Activated CD8-positive, alpha-beta memory T cell treated with anti-CD3 and anti-CD28 coated beads, Interleukin-2, amount 50 U/mL, for 4 hours (primary cell): ENCODE data around the gene PA2G4.
"Not testable (repeated sequence)": the region's sequence is repeated elsewhere in the genome, so short reads cannot be mapped to it uniquely, and the experiment has no call there.

Source experiments
- DNase-seq: peaks from one replicate; pipeline ENCODE4 v3.0.0-alpha.2; 2020

The PA2G4 gene

DNA sequence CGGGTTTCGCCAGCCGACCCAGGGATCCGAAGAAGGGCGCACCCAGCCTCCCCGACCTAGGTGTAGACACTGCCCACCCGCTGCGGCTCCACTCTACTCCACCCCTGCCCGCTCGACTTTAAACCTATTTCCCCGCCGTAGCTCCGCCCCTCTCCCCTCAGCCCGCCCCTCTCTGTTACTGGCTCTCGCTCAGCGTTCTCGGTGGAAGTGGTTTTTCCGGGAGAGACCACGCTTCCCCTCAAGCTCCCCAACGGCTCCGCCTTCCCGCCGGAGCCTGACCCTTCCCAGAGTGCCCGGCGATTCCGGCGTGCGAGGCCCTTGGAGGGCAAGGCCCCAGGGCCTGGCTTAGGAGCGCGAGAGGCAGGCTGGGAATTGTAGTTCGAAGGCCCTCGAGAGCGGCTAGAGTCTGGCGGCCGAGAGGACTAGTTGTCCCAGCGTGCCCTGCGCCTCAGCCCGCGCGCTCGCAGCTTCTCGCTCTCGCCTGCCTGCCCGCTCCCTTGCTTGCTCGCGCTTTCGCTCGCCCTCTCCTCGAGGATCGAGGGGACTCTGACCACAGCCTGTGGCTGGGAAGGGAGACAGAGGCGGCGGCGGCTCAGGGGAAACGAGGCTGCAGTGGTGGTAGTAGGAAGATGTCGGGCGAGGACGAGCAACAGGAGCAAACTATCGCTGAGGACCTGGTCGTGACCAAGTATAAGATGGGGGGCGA lies at the start of gene PA2G4:
Gene PA2G4 (plus strand): TSS at position 451 of the 706 bp plus-strand sequence. CDS start 179 bp downstream, at position 630.
- peak; percentile 94 for DNase-seq

DNA sequence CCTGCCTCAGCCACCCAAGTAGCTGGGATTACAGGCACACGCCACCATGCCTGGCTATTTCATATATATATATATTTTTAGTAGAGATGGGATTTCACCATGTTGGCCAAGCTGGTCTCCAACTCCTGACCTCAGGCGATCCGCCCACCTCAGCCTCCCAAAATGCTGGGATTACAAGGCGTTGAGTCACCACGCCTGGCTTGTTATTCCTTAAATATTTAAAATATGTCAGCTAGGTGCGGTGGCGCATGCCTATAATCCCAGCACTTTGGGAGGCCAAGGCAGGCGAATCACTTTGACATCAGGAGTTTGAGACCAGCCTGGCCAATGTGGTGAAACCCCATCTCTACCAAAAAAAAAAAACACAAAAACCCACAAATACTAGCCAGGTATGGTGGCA lies 44.4 kb upstream of the PA2G4 start:
- DNase-seq: not testable (repeated sequence)

- DNase-seq: no peak
Observed at GRCh38 chr12:56061982-56062381, 42.4 kb upstream of the PA2G4 start.

DNA sequence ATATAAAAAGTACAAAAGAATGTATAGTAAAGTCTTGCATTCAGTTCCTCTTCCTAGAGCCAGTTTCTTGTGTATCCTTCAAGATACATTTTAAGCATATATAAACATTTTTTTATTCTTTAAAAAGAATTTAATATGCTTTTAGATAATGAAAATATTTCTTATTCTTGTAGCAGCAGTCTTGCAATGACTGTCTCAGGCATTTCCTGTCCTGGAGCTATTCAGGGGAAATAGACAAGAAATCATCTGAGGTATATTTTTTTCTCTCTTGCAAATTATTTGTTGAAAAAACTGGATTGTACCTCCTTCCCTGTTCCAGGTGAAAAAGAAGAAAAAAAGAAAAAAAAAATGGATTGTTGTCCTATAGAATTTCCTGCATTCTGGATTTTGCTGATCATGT lies 41.4 kb upstream of the PA2G4 start:
- no peak for DNase-seq

DNA sequence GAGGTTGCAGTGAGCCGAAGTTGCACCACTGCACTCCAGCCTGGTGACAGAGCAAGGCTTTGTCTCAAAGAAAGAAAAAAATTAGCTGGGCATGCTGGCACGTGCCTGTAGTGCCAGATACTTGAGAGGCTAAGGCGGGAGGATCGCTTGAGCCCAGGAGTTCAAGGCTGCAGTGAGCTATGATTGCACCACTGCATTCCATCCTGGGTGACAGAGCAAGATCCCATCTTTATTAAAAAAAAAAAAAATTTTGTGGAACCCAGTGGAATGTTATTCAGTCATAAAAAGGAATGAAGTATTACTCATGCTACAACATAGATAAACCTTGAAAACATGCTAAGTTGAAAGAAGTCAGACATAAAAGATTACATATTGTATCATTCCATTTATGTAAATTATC lies 32.7 kb upstream of the PA2G4 start:
- DNase-seq: no peak

DNA sequence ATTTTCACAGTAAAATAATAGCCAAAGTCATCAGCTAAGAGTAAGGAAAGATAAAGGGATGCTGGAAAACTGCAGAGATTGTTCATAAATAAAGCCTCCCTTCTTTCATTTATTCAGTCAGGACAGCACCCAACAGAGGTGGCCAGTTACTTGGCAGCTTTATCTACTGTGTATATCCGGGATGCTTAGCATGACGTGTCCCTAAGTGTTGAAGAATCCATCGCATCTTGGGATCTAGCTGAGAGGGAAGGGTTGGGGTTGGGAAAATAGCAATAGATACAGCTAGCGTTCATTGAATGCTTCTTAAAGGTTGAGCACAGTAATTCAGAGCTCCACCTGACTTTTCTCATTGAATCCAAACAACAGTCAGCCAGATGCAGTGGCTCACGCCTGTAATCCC lies 30.0 kb upstream of the PA2G4 start:
- no peak for DNase-seq

DNA sequence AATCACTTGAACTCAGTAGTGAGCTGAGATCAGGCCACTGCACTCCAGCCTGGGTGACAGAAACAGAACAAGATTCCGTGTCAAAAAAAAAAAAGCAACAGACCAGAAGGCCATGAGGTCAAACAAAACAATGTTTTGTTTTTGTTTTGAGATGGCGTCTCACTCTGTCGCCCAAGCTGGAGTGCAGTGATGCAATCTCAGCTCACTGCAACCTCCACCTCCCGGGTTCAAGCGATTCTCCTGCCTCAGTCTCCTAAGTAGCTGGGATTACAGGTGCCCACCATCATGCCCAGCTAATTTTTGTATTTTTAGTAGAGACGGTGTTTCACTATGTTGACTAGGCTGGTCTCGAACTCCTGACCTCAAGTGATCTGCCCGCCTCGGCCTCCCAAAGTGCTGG lies 26.4 kb upstream of the PA2G4 start:
- not testable (repeated sequence) for DNase-seq

- no peak for DNase-seq
Observed at GRCh38 chr12:56078427-56078826, 25.9 kb upstream of the PA2G4 start.

GRCh38 chr12:56078931-56079722 lies 25.2 kb upstream of the PA2G4 start:
- peak; percentile 58 for DNase-seq

GRCh38 chr12:56079723-56080555 lies 24.4 kb upstream of the PA2G4 start, which contains the start of gene ERBB3:
ERBB3 (plus strand) TSS chr12:56080165; CDS start chr12:56080301, 136 bp downstream.
- DNase-seq: peak; percentile 78

DNA sequence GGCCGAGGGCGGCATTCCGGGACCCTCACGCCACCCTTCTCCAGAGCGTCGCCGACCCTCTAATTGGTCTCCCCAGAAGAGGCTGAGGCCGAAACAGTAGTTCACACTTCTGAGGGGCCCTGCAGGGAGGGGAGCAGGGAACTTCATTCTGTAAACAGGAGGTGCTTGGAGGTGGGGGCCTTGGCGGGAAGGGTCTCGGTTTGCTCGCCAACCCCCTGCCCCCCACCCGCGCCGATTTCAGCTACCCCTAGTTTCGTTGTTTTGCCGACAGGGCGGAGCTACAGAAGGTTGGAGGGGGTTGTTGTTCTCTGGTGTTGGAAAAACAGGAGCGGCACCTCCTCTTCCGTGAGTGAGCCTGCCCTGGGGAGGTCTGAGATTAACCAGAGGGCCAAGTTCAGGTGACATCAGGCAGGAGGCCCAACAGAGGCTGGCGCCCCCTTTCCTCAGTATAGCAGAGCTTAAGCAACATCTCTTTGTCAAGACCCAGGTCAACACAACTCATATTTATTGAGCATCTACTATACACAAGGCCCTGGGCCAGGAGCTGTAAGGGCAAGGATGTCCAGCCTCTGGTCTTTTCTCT lies 23.7 kb upstream of the PA2G4 start:
- DNase-seq: no peak

- no peak for DNase-seq
Observed at GRCh38 chr12:56081393-56082347, 22.7 kb upstream of the PA2G4 start.

GRCh38 chr12:56082382-56082781 lies 22.0 kb upstream of the PA2G4 start:
- DNase-seq: no peak

- DNase-seq: no peak
Observed at GRCh38 chr12:56082967-56083366, 21.4 kb upstream of the PA2G4 start.

GRCh38 chr12:56084958-56085543 lies 19.3 kb upstream of the PA2G4 start:
- DNase-seq: no peak

- no peak for DNase-seq
Observed at GRCh38 chr12:56086096-56086495, 18.3 kb upstream of the PA2G4 start.

- no peak for DNase-seq
Observed at GRCh38 chr12:56086608-56087007, 17.8 kb upstream of the PA2G4 start.

DNA sequence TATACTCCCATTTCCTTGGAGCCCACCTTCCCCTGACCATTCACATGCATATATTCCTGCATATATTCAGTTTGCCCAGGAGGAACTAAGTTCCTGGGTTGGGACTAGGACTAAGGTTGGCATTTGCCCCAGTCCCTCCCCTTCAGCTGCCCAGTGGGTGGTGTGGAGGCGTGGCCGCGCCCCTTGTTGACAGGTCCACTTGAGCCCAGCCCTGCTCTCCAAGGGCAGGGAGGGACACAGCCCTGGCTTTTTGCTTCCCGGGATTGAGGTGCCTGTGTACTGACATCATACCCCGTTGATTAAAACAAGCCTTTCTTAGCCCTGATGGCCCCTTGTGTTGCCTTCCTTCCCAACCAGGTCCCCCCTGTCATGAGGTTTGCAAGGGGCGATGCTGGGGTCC lies 17.1 kb upstream of the PA2G4 start:
- DNase-seq: no peak

DNA sequence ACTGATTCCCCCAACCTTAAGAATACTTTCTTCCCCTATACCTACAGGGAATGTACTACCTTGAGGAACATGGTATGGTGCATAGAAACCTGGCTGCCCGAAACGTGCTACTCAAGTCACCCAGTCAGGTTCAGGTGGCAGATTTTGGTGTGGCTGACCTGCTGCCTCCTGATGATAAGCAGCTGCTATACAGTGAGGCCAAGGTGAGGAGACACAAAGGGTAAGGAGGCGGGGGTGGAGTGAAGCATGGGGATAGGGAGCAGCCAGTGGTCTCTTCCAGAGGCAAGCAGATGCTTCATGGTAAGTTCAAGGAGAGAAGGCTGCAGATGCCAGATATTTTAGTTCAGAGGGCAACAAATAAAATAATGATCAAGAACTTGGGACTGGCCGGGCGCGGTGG lies 6.6 kb upstream of the PA2G4 start:
- DNase-seq: no peak

DNA sequence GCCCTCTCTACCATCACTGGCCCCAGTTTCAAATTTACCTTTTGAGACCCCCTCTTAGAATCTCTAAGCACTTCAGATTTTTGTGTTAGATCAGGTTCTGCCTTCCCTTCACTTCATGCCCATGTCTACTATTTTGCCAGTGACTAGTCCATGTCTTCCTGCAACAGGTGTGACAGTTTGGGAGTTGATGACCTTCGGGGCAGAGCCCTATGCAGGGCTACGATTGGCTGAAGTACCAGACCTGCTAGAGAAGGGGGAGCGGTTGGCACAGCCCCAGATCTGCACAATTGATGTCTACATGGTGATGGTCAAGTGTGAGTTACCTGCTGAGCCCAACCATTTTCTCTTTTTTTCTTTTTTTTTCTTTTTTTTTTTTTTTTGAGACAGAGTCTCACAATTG lies 5.8 kb upstream of the PA2G4 start:
- DNase-seq: no peak

DNA sequence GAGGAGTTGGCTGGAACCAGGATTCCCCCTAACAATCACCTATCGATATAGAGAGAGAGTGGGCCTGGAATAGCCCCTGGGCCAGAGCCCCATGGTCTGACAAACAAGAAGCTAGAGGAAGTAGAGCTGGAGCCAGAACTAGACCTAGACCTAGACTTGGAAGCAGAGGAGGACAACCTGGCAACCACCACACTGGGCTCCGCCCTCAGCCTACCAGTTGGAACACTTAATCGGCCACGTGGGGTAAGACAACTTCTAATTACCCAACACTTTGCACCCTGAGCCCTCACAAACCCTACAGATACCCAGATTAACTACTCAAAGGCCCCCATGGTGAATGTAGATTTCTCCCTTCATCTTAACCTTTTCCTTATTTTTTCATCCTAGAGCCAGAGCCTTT lies 4.6 kb upstream of the PA2G4 start:
- no peak for DNase-seq
